ENCODE measurements around the gene ACTN4. TPM values are rescaled to one million over a fixed set of nuclear protein-coding genes. Genes with fewer than 3 reads are reported as not detected.
"Not testable (repeated sequence)": the region's sequence is repeated elsewhere in the genome, so short reads cannot be mapped to it uniquely, and the experiment has no call there.

The ACTN4 gene
- polyA plus RNA-seq (ENCODE audit: insufficient read length in 4 of 4), result 100 to 1,000 TPM; 664 to 751 (median 665) TPM

DNA sequence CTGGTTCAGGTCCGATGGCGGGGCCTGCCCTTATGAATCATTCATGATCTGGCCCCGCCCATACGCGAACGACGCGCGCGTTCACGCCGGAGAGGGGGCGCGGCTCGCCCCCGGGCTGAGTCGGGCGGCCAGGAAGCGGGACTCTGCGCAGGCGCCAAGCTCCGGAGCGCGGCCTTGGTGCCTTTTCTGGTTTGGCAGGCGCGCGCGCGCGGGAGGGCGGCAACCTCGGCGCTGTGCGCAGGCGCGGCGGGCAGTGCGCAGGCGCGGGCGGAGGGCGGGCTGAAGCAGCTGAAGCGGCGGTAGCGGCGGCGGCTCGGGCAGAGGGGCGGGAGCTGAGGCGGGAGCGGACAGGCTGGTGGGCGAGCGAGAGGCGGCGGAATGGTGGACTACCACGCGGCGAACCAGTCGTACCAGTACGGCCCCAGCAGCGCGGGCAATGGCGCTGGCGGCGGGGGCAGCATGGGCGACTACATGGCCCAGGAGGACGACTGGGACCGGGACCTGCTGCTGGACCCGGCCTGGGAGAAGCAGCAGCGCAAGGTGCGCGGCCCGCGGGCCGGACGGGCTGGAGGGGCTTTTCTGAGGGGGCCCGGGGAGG is at the start of gene ACTN4:
Gene ACTN4, plus strand, starts transcription at position 282 of the 598 bp plus-strand sequence. Its CDS starts 97 bp downstream, at position 379.
- DNase-seq (ENCODE audit: low read depth in 4 of 4, low spot score in 3 of 4), result peak; percentile 93 to 97 (median 96)

DNA sequence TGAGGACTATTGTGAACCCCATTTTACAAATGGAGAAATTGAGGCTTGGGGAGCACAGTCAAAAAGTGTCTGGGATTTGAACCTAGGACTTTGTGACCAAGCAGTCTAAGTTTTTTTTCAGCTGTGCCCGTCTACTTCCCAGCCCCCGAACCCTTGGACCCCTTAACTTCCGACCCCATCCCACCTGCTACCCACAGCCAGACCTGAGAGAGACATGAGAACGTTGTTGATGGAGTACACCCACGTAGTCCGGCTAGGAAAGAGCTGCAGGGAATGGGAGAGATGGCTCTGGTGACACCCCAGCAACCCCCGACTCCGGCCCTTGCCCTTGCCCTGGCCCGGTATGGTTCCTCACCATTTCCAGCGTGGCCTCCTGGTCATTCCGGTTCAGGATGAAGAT is 47.7 kb upstream of the ACTN4 start:
- no peak for DNase-seq (ENCODE audit: low read depth in 4 of 4, low spot score in 3 of 4)

DNA sequence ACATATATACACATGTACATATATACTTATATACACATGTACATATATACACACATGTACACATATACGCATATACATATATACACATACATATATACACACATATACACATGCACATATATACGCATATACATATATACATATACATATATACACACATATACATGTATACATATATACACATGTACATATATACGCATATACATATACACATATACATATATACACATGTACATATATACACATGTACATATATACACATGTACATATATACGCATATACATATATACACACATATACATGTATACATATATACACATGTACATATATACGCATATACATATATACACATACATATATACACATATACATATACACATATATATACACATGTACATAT is 44.6 kb upstream of the ACTN4 start:
- DNase-seq (ENCODE audit: low read depth in 4 of 4, low spot score in 3 of 4), result not testable (repeated sequence)

DNA sequence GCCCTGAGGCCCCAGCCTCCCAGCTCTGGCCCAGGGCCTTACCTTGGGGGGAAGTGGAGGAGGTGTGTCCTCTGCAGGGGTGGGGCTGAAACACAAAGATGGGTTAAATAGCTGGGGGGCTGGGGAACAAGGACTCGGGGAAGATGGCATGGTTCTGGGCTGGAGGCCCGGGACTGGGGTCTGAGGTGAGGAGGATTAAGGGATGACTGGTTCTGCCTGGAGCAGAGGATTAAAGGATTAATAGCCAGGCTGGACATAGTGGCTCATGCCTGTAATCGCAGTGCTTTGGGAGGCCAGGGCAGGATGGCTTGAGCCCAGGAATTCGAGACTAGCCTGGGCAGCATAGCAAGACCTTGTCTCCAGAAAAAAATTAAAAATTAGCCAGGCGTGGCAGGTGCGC is 41.3 kb upstream of the ACTN4 start:
- no peak for DNase-seq (ENCODE audit: low read depth in 4 of 4, low spot score in 3 of 4)

DNA sequence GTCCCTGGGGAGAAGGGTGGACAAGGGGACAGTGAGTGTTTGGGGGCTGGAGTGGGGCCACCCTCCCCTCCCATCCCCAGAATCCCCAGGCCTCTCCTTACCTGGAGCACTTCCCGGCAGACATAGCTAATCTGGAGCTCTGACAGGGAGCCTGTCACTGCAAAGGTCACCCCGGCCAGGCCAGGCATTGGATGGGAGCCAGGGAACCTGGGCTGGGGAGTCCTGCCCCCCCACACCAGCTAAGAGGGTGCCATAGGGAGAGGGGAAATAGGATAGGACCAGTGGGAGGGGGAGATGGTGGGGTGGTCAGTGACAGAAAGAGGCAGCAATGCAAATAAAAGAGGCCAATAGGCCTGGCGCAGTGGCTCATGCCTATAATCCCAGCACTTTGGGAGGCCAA is 33.2 kb upstream of the ACTN4 start:
- DNase-seq (ENCODE audit: low read depth in 4 of 4, low spot score in 3 of 4), result no peak

DNA sequence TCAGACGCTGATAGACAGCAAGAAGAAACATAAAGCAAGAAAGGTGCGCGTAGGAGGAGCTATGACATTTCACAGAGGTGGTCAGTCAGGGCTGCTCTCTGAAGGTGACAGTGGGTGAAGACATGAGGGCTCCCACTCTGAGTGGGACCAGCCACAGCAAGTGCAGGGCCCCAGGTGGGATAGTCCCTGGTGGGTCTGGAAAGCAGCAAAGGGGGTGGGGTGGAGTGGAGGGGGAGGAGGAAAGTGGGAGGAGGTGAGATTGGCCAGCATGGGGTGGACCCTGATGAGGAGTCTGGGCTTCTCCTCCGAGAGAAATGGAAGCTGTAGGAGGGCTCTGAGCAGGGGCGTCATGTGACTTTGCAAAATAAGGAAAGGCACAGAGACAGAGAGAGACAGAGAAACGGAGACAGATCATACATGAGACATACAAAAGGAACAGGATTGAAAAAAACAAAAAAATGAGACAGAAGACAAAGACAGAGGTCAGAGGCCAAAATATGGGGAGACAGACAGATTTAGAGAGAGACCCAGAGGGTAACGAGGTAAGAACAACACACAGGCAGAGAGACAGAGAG is 32.4 kb upstream of the ACTN4 start:
- DNase-seq (ENCODE audit: low read depth in 4 of 4, low spot score in 3 of 4), result no peak

DNA sequence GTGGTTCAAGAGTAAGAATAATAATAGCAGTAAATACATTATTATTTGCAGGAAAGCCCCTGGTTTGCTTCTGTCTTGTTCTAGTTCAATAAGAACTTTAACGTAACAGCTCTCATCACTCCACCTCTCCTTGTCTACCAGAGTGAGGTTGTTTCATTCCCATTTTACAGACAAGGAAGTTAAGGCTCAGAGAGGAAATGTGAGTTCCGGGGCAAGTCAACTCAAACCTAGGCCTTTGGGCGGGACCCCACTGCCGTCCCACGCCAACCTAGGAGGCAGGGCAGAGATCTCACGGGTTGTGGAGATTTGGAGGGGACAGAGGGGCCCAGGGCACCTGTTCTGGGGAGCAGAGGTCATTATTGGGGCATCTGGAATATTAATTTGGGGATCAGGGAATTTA is 31.2 kb upstream of the ACTN4 start:
- DNase-seq (ENCODE audit: low read depth in 4 of 4, low spot score in 3 of 4), result no peak

DNA sequence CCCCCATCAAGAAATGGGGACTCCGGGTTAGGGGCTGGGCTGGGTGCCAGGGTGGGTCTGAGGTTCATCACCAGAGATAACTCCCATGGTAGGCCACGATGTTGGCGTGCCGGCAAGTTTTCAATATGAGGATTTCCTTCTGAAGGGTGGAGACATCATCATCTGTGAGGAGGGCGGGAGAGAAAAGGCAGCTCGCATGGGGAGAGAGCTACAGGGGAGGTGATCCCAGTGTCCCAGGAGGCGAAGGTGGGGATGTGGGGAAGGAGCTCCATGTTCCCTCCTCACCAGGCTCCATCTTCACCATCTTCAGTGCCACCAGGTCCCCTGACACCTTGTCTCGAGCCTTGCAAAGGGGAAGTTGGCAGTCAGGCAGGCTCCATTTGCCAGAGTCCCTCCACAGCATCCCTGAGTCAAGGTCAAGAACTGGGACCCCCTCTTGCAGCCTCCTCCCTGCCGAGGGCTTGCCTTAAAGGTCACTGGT is 30.1 kb upstream of the ACTN4 start:
- no peak for DNase-seq (ENCODE audit: low read depth in 4 of 4, low spot score in 3 of 4)

DNA sequence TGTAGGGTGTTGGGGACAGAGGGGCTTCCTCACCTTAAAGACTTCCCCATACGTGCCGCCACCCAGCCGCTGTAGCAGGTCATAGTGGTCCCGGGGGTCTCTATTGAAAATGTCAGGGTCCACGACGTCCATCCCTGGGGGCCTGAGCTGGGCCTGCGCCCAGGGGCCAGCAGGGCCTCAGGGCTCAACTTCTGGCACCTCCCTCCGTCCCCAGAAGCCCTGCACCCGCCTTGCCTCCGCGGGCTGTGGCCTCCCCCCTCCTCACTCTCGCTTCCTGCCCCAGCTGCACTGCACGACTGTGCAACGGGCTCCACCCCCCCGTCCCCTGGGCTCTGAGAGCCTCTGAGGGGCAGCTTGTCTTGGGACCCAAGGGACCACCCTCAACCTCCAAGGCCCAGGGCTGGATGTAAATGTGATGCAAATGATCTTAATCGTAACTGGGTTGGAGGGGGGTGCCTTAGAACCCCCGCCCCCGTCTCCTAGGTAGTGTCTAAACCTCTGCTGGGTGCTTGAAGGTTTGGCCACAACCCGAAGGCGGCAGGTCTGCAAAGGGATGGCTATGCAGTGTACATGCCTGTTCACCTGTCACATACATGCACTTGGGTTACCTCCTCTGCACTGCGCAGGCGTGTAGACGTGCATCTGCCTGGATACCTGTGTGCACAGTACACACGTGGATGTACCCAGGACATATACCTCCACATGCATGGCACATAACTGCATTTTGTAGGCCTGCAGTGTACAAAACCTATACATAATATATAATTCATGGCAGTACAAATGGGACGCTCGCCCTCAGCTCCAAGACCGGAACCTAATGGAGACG is 29.5 kb upstream of the ACTN4 start, which contains the start of gene MAP4K1:
Gene MAP4K1, minus strand, starts transcription at position 190 of the 826 bp plus-strand sequence. Its CDS starts 58 bp downstream, at position 132.
- no peak for DNase-seq (ENCODE audit: low read depth in 4 of 4, low spot score in 3 of 4)

DNA sequence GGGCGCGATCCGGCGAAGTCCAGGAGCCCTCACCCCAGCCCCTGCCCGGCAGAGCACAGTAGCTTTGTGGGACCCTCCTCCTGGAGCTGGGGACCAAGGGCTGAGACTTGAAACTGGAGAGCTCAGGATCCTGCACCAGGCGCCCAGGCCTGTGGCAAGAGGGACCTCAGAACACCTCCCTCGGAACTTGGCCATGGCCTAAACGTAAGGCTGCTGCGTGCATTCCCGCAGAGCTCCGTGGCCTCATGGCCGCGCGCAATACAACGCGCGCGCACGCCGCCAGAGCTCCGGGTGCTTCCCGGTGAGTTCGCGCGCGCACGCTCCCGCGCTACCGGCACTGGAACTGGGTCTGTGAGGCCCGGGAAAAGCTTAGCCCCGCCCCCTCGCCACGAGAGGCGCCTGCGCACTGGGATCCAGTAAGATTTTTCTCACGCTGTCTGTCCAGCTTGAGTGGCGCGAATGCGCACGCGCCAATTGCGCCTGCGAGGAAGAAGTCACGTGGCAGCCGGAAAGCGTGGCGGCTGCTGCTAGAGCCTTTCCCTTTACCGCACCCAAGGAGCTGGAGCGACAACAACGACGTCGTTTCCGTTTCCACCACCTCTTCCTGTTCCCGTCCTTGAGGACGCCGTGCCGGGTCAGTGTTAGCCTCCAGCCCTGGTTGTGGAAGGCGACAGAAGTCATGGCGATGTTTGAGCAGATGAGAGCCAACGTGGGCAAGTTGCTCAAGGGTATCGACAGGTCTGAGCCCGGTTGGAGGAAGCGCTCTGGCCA is 28.7 kb upstream of the ACTN4 start, which contains the start of gene EIF3K:
Gene EIF3K, plus strand, starts transcription at position 599 of the 771 bp plus-strand sequence. Its CDS starts 81 bp downstream, at position 680.
- peak; percentile 96 to 100 (median 98) for DNase-seq (ENCODE audit: low read depth in 4 of 4, low spot score in 3 of 4)

DNA sequence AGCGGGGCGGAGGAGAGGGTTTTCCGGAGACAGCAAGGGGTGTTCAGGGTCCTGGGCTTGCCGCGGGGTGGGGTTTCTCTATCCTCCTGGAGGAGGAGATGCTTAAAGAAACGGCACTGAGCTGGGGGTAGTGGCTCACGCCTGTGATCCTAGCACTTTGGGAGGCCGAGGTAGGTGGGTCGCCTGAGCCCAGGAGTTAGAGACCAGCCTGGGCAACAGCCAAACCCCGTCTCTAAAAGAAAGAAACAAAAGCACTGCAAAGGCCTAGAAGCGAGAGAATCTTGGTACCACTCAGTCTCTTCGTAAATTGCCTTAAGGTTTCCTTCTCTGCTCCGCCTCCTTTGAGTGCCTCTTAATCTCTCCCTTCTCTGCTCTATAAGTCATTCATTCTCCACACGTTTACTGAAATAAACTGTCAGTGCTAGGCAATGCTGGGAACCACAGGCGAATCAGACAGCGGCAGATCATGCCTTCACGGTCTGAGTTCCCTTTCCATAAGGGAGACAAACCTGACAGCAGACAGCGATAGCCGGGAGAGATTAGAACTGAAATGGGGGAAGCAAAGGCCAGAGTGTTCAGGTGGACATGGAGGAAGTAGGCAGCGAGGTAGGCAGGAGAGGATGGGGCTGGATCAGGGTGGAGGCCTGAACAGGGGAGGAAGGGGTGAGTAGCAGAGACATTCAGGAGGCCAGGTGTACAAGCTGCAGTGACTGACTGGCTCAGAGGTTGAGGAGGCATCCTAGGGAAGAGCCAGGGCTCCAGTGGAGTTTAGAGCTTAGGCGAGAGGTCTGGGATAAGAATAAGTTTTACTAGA is 27.9 kb upstream of the ACTN4 start:
- no peak for DNase-seq (ENCODE audit: low read depth in 4 of 4, low spot score in 3 of 4)

DNA sequence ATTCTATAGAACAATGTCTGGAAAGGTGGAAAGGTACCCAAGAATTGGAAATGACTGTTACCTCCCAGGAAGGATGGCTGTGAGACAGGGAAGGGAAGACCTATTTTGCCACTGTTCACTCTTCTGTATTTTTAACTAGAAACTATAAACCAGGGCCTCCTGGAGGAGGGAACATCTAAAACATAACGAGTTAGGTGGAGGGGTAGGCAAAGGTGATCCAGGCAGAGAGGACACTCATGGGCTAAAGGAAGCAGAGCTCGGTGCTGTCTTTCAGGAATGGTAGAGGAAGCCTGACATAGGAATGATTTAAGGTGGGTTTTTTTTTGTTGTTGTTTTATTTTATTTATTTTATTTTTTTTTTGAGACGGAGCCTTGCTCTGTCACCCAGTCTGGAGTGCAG is 22.6 kb upstream of the ACTN4 start:
- DNase-seq (ENCODE audit: low read depth in 4 of 4, low spot score in 3 of 4), result no peak

DNA sequence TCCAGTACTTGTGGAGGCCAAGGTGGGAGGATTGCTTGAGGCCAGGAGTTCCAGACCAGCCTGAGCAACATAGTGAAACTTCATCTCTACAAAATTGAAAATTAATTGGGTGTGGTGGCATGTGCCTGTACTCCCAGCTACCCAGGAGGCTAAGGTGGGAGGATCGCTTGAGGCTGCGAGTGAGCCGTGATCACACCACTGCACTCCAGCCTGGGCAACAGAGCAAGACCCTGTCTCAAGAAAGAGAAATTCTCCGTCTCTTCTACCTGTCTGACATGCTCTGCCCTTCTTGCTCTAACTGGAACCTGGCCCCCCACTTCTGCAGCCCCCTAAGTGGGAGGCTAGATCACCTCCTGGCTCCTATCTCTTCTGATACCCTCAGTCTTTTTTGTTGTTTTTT is 21.0 kb upstream of the ACTN4 start:
- no peak for DNase-seq (ENCODE audit: low read depth in 4 of 4, low spot score in 3 of 4)

DNA sequence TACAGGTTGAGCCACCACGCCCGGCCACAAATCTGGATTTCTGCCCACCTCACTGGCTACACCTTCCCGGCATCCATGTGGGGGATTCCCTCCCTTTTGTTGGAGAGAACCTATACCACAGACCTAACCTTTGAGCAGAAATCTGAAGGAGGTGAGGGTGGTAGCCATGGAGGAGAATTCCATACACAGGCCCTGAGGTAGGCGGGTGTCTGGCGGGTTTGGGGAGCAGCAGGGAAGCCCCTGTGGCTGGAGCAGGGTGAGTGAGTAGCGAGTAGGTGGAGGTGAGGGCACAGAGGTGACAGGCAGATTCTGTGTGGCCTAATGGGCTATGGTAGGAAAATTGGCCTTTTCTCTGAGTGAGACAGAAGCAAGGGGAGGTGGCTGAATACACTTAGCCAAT is 17.9 kb upstream of the ACTN4 start:
- DNase-seq (ENCODE audit: low read depth in 4 of 4, low spot score in 3 of 4), result no peak

DNA sequence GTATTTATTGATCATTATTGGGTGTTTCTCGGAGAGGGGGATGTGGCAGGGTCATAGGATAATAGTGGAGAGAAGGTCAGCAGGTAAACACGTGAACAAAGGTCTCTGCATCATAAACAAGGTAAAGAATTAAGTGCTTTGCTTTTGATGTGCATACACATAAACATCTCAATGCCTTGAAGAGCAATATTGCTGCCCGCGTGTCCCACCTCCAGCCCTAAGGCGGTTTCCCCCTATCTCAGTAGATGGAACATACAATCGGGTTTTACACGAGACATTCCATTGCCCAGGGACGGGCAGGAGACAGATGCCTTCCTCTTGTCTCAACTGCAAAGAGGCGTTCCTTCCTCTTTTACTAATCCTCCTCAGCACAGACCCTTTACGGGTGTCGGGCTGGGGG is 16.1 kb upstream of the ACTN4 start:
- DNase-seq (ENCODE audit: low read depth in 4 of 4, low spot score in 3 of 4), result not testable (repeated sequence)

DNA sequence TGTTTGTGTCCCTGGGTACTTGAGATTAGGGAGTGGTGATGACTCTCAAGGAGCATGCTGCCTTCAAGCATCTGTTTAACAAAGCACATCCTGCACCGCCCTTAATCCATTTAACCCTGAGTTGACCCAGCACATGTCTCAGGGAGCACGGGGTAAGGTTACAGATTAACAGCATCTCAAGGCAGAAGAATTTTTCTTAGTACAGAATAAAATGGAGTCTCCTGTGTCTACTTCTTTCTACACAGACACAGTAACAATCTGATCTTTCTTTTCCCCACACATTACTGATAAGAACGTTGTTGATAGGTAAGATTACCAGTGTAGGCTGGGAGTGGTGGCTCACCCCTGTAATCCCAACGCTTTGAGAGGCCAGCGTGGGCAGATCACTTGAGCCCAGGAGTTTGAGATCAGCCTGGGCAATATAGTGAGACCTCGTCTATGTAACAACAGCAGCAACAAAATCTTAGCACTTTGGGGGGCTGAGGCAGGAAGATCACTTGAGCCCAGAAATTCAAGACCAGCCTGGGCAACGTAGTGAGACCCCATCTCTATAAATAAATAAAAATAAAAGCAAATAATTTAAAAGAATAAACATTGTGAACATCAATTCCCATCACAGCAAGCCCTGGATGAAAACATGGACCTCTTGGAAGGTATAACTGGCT is 15.5 kb upstream of the ACTN4 start:
- not testable (repeated sequence) for DNase-seq (ENCODE audit: low read depth in 4 of 4, low spot score in 3 of 4)

DNA sequence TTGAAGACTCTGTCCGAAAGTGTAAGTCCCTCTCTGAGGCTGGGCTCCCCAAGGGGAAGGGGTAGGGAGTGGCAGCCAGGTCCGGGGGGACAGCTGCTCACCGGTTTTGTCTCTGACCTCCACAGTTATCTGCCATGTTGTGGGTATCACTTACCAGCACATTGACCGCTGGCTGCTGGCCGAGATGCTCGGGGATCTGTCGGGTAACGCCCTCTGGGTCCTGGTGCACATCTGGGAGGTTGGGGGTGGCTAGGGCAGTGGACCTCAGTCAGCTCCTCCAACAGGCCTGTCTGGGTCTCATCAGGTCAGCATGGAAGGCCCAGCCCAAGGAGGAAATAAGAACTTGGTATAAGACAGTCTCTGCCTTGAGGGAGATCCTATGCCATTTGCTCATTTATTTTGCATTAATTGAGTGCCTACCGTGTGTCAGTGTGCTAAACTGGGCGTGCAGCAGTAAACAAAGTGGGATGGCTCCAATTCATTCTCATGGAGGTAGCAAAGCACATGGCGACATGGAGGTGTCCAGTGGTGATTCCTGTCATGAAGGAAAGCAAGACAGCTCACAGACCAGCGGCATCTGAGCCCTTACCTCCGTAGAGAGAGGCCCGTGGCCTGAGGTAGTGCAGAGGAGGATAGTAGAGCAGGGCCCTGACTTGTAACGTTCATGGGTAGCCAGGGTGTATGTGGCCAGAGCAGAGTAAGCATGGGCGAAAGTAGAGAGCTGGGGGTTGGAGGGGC is 14.8 kb upstream of the ACTN4 start:
- no peak for DNase-seq (ENCODE audit: low read depth in 4 of 4, low spot score in 3 of 4)

DNA sequence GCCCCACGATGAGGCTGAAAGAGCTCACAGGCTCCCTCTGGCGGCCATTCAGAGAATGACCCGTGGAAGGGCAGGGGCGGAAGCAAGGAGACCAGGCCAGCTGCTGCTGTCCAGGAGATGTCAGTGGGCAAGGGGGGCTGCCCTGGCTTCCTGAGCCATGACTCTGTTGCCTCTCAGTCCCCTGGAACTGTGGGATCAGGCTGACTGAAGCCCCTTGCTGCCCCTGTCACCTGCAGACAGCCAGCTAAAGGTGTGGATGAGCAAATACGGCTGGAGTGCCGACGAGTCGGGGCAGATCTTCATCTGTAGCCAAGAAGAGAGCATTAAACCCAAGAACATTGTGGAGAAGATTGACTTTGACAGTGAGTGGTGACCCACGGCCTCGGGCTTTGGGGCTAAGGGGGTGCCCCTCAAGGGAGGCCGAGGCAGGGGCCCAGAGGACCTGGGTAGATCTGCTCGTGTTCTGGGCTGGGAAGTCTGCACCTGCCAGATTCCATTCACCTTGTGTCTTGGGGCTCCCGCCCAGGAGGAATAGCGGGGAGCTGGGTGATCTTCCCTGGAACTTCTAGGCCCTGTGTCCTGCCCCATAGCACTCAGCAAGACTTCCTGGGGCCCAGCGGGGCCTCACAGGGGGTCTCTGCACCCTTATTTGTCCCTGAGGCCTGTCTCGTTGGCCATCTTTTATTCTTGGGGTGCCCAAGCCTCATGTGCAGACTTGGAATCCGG is 12.5 kb upstream of the ACTN4 start:
- no peak for DNase-seq (ENCODE audit: low read depth in 4 of 4, low spot score in 3 of 4)
